GM19452 (cell line): Measurements from ENCODE around the gene RBPJ.
"Not testable (repeated sequence)": the region's sequence is repeated elsewhere in the genome, so short reads cannot be mapped to it uniquely, and the experiment has no call there.

Experiments used
- ATAC-seq: cut with Tn5 transposase; IDR thresholded peaks from one replicate; pipeline ENCODE4 v1.9.1; 2021; ENCODE audit not compliant: unreplicated experiment

RBPJ gene

DNA sequence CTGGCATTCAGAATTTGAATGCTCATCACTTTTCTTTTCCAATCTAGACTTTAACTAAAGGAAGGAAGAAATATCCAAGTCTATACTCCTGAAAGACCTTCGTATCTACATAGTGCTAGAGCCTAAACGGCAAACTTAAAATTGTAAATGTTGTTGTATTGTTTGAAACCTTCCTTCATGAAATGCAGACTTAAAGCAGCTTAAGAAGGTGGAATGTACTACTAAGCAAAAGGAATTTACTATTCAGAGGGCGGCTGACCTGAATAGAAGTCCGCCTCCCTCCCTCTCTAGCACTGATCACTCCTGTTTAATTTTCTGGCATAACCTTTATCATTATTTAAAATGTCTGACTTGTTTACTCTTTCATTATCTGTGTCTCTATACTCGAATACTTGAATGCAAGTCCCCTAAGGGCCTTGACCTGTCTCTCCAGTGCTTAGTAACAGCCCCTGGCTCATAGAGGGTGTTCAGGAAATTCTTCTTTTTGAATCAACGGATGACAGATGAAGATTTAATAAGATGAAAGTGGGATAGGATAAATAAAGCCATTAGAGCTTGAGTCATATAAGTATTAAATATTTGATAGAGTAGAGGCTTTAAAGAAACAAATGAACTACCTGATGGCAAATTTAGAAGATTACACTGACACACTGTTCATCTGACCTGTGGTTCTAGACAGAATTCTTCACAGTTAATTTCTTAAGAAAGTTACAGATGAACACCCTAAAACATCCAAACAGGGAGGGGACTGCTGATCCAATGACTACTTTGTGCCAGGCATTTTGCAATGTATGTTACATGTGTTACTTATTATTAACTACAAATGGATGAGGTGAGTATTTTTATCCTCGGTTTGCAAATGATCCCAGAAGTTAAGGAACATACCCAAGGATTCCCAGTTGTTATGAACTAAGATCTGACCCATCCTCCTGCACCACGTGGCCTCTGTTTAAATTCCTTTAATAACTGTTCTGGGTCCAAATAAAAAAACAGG lies 20.2 kb upstream of the RBPJ start:
- no peak for ATAC-seq

- no peak for ATAC-seq
Measured at GRCh38 chr4:26302031-26302899, 18.5 kb upstream of the RBPJ start.

DNA sequence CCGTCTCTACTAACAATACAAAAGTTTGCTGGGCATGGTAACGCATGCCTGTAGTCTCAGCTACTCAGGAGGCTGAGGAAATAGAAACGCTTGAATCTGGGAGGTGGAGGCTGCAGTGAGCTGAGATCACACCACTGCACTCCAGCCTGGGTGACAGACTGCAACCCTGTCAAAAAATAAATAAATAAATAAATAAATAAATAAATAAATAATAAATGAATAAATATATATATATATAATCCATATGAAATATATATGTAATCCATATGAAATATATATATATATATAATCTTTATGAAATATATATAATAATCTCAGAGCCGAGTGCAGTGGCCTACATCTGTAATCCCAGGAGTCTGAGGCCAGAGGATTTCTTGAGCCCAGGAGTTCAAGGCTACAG lies 17.8 kb upstream of the RBPJ start:
- ATAC-seq: no peak

DNA sequence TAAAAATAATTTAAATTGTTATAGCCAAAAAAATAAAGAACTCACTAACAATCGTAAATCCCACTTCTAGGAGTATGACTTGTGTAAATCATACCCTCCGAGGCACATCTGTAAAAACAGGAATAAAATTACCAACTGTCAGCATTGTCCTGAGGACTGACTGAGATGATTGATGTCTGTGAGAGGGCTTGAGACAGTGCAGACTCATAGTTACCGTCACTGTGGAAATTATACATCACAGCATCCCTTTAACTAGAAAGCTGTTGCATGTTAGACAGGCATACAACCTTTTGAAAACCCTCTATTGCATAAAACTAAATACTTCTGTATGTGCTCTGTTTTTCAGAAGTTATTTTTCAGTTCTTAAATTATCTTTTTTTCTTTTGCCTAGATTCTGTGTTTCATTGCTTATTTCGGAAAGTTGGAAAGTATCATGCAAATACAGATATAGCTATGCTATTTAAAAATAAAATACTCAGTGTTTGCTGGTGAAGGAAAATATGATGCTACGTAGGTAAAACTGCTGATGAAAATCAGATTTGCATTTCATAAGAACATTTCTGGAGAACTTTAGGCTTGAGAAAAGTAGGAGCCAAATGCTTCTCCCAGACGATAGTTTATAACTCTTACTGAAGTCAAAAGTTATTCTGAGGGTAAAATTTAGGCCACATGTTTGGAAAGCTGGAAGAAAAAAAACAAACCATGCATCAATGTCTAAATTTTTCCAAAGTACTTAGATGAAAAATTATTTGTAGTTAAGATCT lies 13.6 kb upstream of the RBPJ start:
- no peak for ATAC-seq

DNA sequence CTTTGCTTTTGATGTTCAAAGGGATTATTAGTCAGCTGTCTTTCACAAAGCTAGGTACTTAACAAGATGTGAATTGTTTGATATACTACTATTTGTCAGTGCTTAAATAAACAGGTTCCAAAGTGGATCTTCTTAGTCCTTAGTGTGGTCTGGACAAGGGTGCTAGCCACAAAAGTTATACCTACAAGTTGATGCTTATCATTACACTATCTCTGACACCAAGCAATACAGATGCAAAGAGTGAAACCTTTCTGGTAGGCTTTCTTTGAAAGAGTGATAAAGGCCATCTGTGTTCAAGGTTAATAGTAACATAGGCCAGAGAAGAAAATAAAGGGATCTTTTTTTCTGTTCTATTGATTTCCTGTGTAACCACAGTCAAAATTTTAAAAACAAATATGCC lies 12.2 kb upstream of the RBPJ start:
- no peak for ATAC-seq

DNA sequence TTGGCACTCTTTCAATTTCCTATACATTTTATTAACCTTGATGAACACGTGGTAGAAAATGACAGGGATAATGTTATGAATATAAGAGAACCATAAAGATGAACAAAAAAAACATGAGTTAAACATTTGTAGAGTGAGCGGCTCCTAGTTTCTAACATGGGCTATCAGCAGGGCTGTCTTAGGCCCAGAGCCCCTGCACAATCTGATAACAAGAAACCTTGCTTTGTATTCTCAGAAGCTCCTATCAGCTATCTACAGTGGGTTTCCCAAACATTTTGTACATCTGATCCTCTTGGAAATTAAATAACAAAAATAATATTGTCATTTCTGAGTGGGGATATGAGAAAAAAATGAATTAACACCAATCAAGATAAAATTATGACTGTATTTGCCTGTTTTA lies 10.6 kb upstream of the RBPJ start:
- ATAC-seq: no peak

- no peak for ATAC-seq
Measured at GRCh38 chr4:26311633-26312032, 9.2 kb upstream of the RBPJ start.

GRCh38 chr4:26315316-26315932 lies 5.4 kb upstream of the RBPJ start:
- not testable (repeated sequence) for ATAC-seq

GRCh38 chr4:26317766-26318165 lies 3.0 kb upstream of the RBPJ start:
- no peak for ATAC-seq

DNA sequence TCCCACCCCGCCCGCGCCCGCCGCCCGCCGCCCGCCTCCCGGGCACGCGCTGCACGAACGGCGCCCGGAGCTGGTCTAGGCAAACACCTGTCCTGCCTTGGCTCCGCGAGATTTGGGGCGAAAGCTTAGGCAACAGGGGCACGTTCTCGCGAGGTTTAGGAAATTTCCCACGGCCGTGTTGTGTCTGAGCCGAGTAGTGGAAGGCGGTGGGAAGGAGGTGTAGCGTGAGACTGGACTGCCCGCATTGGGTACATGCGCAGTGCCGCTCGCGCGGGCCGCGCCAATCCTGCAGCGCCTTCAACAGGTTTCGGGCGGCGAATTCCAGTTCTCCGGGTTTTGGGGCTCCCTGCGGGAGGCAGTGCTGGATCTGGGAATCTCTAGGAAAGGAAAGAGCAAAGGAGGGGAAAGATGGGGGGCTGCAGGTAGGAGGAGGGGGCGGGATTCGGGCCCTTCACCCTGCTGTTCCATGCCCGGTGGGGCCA lies 1.3 kb upstream of the RBPJ start:
- peak; percentile 69 for ATAC-seq

- ATAC-seq: peak; percentile 22
Measured at GRCh38 chr4:26319949-26320537, 771 bp upstream of the RBPJ start.

DNA sequence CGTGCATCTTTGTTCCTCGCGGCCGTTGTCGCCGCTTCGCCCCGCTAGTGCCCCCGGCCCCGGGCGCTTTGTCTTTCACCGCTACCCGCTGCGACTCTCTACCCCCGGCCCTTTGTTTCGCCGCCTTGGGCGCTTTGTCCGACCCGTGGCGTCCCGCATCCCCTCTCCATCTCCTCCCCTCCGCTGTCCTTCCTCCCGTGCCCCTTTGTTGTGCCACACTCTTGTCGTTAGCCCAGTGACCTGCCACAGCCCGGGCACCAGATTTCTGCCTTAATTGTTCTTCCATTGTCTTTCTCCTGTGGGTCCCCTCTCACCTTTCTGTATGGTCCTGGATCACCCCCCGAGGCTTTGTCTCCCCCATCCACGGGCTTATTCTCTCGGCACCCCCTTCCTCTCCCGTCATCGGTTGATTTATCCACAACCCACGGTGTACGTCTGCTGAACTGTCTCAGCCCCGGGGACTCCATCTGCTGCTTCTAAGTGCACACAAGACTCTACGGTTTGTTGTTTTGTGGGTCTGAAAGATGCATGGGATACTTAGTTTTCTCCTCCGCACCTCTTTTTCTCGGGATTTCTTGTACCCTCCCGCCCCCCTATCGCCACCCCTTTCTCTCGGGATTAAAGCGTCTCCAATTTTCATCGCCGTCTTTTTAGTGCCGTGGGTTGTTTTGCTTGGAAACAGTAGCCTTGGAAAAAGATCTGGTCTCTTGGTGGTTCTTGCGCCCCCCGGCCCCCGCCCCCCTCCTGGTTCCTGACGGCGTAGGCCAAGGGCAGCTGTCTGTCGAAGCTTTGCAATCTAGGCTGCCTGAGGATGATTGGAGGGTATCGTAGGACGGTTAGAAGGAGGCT lies 783 bp downstream of the RBPJ start:
- no peak for ATAC-seq

GRCh38 chr4:26322346-26322745 lies 1.5 kb downstream of the RBPJ start:
- no peak for ATAC-seq

GRCh38 chr4:26323821-26324220 lies 3.0 kb downstream of the RBPJ start:
- no peak for ATAC-seq

GRCh38 chr4:26325191-26325590 lies 4.4 kb downstream of the RBPJ start:
- ATAC-seq: no peak

DNA sequence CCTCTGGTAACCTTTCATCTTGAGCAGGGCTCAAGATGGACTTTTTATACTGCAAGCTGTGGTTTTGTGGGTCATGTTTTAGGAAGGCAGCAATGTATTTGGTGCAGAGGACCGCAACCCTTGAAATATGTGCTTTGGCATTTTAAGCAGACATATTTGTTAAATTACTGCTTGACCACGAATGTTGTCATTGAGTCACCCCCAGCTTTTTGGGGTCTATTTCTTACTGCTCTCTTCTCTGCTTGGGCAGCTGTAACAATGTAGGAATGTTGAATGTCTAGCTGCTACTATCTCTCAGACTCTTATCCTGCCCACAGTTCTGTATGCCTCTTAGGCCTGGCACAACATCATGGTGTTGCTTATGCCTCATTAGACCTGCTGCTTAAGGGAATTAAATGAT lies 6.0 kb downstream of the RBPJ start:
- ATAC-seq: no peak

DNA sequence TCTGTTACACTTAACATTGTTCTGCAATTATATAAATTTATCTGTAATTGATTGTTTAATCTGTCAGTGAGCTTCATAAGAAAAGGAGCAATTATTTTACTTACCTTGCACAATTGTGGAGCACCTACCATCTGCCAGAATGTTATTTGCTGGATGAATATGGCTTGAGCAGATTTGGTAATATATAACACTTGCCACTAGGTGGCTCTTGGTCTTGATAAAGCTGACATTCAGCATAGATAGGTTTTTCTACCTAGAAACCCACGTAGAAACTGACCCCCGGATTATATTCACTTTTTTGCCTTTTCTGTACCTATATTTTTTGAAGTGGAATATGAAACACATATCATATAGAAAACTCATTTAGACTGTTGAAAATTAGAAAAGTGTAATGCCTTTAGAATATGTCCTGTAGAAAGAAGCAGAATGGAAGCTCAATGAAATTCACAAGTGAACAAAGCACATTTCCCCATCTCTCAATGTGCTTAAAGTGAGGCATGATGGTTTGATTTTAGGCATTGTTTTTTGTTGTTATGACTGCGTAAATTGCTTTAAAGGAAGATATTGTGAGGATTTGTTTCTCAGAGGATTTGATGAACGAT lies 9.5 kb downstream of the RBPJ start:
- peak; percentile 73 for ATAC-seq

GRCh38 chr4:26330946-26331345 lies 10.1 kb downstream of the RBPJ start:
- ATAC-seq: no peak
